A172 (cell line): ENCODE data around the gene FGF3. TPM values are rescaled to one million over a fixed set of nuclear protein-coding genes. Genes with fewer than 3 reads are reported as not detected.
A peak's percentile ranks its signal among the peaks of the same experiment; 100 is the strongest.

Experiments used
- DNase-seq: peaks from one replicate; pipeline ENCODE4 v3.0.0-alpha.2; 2015; ENCODE audit warnings: low spot score
- total RNA-seq: library from RNA; depleted of rRNA; stranded (reverse); fragments of >200 nt; shearing (Covaris generic); gene quantifications from 2 replicates; pipeline ENCODE4 v1.2.3, GENCODE V29; 2014; rRNA removed

The FGF3 gene
- total RNA-seq = 0.24 TPM in 1 of 2 replicates, not detected in the other

DNA sequence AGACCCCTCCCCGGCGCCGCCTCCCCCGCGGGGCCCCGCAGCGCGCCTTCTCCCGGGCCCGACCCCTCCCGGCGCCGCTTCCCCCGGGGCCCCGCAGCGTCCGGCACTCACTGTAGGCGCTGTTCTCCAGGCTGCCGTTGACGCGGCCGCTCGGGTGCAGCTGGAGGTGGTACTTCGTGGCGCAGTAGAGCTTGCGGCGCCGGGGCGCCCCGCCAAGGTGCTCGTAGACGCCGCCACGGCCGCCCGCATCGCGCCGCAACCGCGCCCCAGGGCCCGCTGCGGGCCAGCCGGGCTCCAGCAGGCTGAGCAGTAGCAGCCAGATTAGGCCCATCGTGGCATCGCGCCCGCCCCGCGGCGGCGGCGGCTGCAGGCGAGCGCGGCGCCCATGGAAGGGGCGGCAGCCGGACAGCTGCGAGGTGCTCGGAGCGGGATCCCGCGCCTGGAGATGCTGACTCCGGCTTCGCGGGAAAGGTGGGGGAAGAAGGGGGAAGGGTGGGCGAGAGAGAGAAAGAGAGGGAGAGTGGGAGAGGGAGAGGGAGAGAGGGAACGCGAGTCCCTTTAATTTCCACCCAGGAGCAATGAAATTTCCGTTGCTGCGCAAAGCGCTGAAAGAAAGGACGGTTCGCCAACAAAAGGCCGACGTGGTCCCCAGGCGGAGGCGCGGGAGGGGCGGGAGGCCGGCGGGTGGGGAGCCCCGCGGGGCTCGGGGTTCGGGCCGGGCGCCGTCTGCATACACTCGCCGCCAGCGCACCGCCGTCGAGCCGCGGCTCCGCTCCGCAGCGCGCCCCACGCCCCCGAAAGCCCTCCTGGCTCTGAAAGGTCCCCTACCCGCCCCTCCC lies at the start of gene FGF3:
Gene FGF3, minus strand, starts transcription at position 814 of the 839 bp plus-strand sequence. Its CDS starts 483 bp downstream, at position 331.
- no peak for DNase-seq

DNA sequence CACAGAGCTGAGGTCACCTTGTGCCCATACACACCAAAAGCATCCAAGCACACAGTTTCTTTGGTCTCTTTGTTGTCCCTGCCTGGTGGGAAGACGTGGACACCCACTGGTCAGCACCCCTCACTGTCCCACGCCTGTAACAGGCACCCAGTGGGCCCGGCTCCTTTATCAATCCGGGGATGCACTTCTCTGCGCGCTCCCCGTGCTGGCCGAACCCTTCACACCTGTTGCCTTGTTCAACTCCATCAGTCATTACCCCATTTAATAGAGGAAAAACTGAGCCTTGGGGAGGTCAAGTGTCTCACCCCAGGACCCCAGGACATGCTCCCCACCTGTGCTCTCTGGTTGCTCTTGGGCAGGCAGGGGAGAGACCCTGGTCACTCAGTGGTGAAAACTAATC lies 49.7 kb upstream of the FGF3 start:
- DNase-seq = no peak

DNA sequence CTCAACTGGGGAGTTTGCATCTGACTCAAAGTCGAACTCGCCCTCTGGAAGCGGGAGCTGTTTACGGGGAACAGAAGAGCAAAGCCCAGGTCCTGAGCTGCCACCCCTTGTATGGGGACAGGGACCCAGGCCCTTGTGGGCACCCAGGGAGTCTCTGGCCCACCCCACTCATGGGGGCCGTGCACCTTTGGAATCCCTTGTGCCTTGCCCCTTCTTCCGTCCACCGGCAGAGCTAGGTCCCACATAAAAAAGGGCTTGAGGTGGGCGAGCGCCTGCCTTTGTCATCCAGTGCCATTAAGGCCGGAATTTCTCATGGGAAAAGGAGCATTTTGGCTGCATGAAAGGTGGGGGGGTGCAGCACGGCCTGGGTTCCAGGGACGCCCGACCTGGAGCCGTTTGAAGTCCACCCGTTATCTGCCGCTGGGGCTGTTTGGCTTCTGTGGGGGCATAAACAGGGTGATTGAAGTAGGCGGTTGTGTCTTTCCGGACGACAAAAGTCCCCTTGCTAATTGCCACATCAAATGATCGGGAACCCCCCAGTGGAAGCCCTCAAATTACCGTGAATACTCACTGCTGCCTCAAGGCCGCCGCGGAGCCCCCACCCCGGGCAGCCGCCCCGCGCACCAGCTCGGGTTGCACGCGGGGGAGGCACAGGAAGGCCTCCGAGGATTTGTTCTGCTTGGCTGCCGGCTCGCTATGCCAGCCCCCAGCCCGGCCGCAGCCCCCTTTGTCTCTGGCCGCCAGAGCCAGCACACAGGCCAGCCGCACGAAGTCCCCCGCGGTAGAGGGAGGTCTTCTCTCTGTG lies 49.0 kb upstream of the FGF3 start:
- DNase-seq = no peak

DNA sequence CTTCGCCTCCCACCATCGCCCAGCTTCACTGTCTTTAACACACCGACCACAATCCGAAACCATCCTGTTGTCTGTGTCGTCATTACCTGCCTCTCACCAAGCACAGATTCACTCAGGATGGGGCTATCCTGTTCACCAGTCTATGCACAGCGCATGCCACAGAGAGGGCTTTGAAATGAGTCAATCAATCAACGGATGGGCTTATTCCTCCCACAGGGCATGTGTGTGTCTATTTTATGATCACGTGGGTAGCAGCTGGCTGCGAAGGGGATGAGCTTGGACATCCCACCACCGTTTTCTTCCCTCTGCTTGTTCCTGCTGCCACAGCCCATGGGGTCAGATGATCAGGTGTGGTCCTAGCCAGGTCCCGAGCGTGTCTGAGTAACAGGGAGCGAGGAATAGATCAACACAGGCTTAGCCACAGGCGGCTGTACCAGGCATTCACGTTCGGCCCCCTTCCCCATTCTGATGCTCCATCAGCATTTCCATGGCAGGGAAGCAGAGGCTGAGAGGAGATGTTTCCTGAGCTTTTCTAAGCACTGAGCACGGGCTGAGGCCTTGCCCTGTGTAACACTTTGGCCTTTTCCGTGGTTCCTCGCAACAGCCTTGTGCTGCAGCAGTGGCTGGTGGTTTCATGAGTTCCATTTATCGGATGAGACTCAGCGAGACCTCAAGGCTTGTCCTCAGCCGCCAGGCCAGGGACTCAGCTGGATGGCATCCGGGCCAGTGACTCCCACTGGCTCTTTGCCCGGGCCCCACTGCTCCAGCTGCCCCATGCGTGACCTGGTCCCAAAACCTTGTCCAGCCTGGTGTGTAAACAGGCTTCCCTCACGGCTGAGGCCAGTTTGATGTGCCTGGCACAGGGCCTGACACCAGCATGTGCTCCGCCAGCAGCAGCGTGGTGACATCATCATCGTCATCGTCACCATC lies 48.1 kb upstream of the FGF3 start:
- peak; percentile 90 for DNase-seq

DNA sequence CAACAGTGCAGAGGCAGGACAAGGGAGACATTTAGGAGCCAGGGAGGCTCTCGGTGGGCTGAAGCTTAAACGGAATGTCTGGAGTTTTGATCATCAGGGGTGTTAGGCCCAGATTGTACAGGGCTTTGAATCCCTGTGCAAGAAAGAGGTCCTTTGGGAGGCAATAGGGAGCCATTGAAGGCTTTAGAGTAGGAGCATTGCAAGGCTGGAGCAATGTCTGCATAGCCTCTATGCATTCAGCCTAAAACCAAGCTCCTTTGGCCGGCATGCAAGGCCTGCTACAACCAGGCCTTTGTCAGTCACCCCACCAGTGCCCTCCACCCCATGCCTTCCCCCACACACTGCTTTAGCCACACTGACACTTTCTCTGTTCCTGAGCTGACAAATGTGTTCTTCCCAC lies 47.4 kb upstream of the FGF3 start:
- no peak for DNase-seq

DNA sequence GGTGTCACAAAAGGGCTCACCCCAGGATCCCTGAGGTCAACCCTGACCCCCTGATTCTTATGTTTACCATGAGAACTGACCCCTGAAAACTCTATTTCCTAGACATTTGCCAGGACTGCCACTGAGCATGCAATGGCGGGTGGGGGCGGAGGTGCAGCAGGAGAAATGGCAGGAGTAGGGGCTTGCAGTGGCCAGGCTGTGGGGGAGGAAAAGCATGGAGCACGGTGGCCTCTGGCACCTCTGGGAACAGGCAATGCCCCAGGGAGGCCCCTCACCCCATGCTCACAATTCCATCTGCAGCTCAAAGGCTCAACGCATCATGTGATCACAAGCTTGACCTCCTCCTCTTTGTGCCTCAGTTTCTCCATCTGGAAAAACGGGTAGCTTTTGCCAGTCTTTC lies 46.5 kb upstream of the FGF3 start:
- DNase-seq = no peak

DNA sequence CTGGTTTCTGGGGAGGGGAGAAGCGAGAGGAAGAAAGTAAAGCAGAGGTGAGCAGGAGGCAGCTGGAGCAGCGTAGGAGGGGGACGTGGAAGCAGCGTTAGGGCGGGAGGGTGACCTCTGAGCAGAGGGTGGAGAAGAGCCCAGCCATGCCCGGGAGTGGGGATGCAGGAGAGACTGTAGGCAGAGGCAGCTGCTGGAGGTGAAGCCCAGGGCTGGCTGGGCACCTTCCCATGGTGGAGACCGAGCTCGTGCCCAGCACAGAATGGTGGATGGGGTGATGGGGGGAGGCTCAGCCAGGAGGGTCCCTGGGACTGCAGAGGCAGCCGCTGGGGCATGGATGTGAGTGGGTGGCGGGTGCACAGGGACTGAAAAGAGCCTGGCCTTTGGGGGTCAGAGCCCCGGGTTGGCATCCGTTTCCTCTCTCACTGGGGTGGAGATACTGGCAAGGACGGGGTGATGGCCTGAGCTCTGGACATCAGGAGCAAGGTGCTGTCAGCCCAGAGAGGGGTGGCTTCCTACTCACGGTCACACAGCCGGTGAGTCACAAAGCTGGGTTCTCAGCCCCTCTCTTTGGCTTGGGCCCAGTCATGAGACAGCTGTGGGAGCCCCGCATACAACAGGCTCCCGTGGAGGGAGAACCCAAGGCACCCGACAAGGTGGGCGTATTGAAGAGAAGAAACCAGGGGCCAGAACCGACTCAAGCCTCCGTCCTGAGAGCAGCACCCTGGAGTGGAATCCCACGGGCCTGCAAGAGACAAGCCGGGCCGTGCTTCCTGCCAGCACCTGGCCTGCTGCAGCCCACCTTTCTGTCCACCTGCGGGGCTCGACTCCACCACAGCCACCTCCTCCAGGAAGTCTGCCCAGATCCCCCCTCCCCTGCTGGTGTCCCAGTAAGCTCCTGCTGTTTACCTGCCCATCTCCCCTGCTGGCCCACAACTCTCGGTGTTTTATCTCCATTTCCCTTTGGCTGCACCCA lies 45.8 kb upstream of the FGF3 start:
- DNase-seq = no peak

DNA sequence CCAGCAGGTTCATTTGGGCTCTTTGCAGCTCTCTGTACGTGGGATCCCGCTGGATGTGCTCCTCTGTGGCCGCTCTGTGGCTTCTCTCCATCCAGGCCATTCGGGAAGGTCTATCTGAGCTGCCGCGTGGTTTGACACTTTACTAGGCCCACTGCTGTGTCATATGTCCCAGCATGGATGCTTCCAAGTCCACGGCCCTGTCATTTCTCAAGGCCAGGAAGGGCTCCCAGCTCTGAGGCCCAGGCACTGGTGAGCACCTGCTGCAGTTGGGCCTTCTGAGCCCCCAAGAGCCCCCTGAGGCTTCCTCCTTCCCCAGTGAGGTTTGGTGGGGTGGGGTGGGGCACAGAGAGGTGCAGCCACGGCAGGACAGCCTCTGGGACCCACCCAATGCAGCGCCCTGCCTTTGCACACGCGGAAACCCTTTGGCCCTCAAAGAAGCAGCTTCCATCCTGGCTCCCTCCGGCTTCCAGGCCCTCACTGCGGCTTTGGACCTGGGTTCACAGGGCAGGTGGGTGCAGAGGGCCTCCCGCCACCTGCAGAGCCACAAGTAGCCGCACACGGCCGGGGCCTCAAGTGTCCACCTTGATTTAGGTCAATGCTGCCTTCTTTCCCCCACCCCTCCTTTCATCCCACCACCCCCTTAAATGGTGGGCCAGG lies 44.5 kb upstream of the FGF3 start:
- DNase-seq = no peak

DNA sequence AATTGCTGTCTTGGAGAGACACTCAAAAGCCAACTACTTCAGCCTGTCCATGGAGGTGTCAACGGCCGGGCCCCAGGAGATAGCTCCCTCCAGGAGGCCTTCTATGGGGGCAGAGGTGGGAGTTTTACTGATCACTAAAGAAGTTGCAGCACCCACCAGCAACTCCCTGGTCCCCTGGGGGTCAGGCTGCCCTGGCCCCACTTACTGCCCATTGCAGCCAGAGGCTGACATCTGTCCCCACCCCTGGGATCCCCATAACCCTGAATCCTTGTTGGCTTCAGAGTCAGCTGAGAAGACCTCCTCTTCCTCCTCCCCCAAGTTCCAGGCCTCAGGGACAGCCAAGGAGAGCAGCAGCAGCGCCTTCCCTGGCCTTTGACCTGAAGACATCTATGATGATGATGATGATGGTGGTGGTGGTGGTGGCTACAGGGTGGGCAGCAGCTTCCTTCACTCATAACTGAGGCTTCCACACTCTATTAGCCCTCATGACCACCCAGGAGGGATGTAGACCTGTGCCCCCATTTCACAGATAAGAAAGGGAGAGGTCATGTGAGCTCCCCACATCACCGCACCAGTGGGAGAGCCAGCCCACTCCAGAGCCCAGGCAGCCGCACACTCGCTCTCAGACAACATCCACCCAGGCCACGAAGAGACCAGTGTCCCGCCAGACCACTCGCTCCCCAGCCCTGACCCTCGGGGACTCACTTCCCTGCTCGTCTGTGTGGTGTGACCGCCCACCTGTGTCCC lies 43.8 kb upstream of the FGF3 start:
- DNase-seq = no peak

DNA sequence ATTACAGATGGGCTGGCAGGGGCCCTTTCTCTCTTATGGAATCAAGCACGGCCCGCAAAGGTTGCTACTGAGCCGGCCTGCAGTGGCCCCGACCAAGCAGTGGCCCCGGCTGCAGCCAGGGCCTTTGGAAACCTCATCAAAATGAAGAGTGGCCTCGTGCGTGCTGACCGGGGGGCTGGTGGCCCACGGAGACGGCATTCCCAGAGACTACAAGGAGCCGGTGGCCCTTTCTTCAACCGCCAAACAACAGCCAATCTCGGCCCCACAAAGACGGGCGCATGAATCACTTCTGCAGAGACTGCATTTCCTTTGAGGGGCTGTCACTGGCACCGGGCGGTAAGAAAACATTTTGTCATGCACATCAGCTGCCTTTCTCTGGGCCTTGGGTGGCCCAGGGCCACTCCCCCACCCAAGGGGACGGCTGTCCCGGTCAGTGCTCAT lies 43.1 kb upstream of the FGF3 start:
- DNase-seq = no peak

DNA sequence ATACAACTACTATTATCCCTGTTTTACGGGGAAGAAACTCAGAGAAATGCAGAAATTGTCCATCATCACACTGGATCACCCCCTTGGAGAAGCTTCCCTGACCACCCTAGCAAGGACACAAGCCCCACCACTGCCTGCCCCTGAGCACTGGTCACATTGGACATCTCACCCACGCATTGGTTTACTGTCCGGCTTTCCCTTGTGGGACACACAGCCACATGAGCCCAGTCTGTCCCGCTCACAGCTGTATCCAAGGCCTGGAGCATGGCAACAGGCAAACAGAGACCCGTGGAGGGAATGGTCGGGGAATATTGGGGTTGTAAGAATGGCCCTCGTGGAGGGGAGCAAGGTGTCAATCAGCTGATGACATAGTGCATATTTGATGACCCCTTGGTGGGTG lies 42.7 kb upstream of the FGF3 start:
- no peak for DNase-seq

DNA sequence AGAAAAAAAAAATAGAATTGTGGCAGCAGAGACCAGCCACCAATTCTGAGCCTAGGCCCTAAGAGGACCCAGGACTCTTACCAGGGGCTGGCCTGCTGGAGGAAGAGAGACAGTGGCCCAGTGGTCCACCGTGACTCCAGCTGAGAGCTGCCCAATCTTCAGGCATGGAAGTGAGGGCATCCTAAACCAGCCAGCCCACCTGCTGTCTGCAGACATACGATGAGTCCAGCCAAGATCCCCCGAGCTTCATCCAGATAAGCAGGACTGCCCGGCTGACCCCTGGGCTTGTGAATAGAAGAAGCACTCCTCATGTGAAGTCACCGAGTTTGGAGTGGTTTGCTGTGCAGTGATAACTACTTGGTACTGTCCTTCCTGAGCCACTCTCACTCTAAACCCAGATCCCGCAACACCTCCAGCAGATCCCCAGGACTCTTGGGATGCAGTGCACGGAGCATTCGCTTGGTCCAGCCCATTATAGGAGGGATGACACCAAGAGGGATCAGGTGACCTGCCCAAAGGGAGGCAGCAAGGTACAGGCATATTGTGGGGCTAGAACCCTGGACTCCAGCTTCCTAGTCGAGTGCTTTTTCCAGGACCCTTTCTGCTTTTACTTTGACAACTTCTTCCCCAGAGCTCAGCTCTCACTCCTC lies 41.7 kb upstream of the FGF3 start:
- no peak for DNase-seq

DNA sequence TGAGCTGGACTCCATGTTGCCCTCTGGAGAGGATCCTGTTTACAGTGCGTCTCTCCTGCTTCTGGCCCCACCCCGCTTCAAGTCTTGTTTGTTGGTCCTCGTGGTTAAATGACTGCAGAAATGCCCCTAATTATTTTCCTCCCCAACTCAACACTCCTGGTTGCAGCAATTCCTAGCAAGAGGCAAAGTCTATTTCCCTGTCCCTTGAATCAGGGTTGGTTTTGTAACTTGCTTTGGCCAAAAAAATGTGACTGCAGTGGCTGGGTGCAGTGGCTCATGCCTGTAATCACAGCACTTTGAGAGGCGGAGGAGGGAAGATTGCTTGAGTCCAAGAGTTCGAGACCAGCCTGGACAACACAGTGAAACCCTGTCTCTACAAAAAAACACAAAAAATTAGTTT lies 41.0 kb upstream of the FGF3 start:
- no peak for DNase-seq

DNA sequence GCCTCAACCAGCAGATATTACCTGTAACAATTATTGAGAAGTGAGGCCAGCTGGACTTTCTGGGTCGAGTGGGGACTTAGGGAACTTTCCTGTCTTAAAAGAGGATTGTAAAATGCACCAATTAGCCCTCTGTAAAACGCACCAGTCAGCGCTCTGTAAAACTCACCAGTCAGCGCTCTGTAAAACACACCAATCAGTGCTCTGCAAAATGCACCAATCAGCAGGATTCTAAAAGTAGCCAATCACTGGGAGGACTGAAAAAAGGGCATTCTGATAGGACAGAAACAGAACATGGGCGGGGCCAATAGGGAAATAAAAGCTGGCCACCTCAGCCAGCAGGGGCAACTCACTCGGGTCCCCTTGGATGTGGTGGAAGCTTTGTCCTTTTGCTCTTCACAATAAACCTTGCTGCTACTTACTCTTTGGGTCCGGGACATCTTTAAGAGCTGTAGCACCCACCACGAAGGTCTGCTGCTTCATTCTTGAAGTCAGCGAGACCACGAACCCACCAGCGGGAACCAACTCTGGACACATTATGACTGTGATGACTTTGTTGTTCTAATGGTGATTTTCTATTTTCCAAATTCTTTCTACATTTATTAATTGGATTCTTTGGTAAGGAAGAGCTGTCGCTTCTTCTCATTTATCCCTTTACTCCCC lies 40.2 kb upstream of the FGF3 start:
- DNase-seq = no peak

DNA sequence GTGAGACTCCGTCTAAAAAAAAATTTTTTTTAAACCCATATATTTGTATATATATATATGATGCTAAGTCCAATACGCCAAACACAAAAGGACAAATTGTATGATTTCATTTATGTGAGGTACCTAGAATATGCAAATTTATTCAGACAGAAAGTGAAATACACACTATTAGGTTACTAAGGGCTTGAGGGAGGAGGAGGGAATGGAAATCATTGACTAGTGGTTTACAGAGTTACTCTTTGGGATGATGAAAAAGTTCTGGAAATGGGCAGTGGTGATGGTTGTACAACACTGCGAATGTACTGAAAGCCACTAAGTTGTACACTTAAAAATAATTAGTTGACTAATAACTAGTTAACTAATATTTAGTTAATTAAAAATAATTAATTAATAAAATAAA lies 36.2 kb upstream of the FGF3 start:
- DNase-seq = no peak

DNA sequence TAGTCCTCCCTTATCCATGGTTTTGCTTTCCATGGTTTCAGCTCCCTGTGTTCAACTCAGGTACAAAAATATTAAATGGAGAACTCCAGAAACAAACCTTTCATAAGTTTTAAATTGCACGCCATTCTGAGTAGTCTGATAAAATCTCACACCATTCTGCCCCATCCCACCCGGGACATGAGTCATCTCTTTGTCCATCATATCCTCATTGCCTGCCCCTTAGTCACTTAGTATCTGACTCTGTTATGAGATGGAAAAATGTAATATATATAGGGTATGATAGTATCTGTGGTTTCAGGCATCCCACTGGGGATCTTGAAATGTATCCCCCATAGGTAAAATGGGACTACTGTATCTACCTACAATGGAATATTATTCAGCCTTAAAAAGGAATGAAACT lies 35.5 kb upstream of the FGF3 start:
- peak; percentile 92 for DNase-seq

DNA sequence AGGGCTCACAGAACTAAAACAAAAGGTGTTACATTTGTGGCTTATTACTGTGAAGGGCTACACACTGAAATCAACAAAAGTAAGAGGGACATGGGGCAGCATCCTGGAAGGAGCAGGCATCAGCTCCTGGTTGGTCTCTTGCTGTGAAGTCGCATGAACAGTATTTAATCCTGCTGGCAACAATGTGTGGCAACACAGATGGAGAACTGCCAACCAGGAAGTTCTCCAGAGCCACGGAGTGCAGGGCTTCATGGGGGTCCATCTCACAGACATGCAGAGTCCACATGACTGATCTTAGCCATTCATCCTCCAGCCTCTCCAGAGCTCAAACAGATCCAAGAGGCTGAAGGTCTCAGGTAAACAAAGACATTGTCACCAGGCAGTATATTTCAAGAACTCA lies 32.8 kb upstream of the FGF3 start:
- DNase-seq = no peak

DNA sequence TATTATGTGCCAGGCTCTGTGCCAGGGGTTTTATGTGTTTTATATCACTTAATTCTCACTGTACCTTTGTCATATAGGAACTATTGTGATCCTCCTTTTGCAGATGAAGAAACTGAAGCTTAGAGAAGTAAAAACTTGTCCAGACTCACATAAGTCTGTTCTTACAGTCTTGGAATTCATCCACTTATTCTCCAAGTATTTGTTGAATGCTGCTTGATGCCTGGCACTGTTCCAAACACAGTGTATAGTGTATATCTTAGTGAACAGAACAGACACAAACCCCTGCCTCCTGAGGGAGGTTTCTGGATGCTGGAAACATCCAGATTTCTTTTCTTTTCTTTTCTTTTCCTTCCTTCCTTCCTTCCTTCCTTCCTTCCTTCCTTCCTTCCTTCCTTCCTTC lies 29.0 kb upstream of the FGF3 start:
- DNase-seq = no peak
